GM19099 (cell line): ENCODE measurements around the gene CSTA.

Source experiments
- POLR2A ChIP-seq: IDR thresholded peaks from 3 replicates; pipeline ENCODE4 v1.6.1; 2011; ENCODE audit warnings: low read depth; ENCODE audit not compliant: insufficient read length; ENCODE audit errors: extremely low read depth

The CSTA gene

DNA sequence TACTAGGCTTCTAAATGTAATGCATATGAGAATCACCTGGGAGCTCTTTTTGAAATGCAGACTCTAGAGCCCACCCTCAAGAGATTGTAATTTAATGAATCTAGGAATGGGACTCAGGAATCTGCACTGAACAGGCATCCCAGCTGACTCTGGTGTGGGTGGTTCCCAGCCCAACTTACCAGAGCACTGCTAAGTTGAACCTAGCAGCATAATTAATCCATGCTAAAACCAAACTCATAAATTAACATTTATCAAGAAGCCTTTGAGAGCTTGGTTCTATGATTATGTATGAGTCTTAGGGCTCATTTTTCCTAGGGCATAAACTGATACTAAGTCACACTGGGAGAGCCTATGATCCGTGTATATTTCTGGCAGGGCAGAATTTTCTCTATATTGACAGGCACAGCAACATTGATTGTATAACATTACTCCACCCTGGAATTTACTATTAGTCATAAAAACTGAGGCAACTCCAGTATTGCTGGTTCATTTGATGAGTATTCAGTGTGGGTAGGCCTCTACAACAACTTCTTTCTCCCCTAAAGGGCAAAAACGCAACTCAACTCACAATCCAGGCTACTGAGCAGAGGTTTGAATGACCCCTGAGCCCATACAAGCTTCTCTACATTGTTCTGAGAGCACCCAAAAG lies 10.7 kb upstream of the CSTA start:
- no peak for TF ChIP-seq POLR2A

DNA sequence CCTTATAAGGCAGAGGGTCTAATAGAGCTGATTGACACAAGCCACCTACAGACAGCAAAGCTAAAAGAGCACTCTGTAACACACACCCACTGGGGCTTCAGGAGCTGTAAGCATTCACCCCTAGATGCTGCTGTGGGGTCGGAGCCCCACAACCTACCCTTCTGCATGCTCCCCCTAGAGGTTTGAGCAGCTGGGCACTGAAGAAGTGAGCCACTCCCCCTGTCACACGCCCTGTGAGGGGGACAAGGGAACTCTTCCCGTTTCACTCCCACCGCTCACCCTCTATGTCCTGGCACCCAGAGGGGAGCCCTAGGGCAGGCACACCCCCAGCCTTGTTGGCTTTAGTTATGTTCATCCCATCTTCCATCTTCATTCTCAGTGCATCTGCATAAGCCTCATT lies 9.4 kb upstream of the CSTA start:
- no peak for TF ChIP-seq POLR2A

DNA sequence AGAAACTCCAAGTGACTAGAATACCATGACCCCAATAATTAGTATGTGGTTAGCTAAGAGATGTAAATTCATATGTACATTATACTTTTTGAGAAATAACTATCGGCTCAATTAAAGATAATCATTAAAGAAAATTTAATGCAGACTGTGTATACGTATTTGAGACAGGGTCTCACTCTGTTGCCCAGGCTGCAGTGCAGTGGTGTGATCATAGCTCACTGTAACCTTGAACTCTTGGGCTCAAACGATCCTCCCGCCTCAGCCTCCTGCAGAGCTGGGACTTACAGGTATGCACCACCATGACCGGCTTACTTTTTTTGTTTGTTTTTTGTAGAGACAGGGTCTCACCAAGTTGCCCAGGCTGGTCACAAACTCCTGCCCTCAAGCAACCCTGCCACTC lies 8.7 kb upstream of the CSTA start:
- TF ChIP-seq POLR2A, result no peak

DNA sequence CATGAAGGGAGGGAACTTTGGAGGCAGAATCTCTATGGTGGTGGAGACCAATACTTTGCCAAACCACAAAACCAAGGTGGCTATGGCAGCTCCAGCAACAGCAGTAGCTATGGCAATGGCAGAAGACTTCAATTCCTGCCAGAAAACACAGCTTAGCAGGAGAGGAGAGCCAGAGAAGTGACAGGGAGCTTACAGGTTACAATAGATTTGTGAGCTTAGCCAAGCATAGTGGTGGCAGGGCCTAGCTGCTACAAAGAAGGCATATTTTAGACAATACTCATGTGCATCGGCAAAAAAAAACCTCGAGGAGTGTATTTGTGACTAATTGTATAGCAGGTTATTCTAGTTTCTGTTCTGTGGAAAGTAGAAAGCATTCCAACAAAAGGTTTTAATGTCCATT lies 6.4 kb upstream of the CSTA start:
- TF ChIP-seq POLR2A, result no peak

DNA sequence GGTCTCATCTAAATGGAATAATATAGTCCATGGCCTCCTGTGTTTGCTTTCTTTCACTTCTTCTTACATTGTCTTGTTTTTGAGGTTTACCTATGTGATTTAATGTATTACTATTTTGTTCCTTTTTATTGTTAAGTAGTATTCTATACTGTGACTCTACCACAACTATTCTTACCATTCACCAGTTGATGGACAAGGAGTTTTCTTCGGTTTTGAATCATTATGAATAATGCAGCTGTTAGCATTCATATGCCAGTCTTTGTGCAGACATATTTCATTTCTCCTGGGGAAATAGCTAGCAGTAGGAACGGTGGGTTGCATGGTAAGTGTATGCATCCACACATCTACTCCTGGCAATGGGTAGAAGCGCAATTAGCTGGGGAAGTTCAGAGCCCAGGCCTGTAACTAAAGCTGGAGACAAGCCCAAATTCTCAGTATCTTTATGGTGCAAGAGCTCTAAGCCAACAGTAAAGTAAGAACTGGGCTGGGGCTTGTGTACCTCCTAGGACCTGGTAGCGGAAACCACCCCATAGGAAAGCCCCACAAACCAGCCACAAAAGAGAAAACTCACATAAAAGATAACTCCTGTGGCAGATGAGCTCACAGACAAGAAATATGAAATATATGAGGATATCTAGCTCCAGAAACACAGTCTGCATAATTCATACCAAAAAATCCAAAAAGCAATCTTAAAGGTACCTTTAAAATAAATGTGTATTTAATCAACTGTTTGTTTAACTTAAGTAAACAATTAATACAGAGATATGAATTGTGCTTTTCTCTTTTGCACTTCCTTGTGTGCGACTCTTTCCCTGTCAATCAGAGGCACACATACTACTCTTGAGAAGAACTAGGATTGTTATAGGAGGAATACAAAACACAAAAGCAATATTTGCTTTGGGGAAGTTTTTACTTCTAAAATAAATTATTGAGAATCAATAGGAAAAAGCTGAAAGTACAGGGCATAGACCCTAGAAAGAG lies 2.7 kb upstream of the CSTA start:
- no peak for TF ChIP-seq POLR2A

DNA sequence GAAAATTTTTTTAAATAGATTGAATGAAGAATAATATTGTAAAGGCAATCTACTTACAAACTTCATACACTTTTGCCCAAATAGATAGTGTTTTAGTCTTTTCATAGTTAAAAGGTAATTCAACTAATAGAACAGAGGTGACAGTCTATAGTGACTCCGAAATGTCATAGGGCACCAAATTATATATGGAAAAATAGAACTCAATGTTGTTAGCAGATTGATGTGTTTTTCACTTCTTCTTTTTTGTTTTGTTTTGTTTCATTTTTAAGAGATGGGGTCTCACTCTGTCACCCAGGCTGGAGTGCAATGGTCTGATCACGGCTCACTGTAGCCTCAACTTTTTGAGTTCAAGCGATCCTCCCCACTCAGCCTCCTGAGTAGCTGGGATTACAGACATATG lies 721 bp downstream of the CSTA start:
- TF ChIP-seq POLR2A, result no peak

DNA sequence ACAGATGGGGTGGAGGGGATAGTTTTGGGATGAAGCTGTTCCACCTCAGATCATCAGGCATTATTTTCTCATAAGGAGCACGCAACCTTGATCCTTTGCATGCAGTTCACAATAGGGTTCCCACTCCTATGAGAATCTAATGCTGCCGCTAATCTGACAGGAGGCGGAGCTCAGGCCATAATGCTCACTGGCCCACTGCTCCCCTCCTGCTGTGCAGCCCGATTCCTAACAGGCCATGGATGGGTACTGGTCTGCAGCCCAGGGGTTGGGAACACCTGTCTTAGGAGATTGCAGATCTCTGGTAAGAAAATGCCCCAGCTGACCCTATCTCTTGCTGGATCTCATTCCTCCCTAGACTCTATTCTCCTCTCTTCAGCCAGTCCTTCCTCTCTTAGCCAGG lies 6.8 kb downstream of the CSTA start:
- TF ChIP-seq POLR2A, result no peak

DNA sequence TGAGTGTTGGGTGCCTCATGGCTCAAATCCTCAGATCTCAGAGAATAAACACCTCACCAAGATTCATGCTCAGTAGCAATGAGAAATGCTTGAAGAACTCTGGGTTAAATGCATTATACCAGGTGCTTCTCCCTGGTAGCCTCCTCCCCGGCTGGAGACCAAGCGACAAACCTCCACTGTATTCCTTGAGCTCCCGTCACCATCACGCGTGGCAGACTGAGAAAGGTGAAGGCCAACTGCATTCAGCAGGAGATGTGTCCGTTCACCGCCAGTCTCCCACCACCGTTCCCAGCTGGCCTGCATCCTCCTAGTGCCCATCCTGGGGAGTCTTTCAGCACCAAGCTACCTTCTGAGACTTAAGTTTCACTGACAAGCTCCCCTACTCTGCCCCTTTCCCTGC lies 7.5 kb downstream of the CSTA start:
- no peak for TF ChIP-seq POLR2A

DNA sequence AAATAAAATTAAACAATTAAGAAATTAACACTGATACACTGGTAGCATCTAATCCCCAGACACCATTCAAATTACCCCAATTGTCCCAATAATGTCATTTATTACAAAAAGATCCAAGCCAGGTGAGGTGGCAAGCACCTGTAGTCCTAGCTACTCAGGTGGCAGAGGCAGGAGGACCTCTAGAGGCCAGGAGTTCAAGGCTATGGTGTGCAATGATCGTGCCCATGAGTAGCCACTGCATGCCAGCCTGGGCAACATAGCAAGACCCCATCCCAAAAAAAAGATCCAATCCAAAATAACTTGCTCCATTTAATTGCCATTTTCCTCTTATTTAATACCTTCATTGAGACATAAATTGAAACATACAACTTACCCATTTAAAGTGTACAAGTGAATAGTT lies 17.8 kb downstream of the CSTA start:
- no peak for TF ChIP-seq POLR2A

DNA sequence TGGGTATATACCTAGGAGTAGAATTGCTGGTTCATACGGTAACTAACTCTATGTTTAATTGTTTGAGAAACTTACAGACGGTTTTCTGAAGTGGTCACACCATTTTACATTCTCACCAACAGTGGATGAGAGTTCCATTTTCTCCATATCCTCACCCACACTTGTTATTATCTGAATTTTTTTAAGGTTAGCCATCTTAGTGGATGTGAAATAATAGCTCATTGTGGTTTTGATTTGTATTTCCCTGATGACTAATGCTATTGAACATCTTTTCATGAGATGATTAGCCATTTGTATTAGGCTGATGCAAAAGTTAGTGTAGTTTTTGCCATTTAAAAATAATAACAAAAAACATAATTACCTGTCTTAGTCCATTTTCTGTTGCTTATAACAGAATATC lies 18.6 kb downstream of the CSTA start:
- TF ChIP-seq POLR2A, result no peak

DNA sequence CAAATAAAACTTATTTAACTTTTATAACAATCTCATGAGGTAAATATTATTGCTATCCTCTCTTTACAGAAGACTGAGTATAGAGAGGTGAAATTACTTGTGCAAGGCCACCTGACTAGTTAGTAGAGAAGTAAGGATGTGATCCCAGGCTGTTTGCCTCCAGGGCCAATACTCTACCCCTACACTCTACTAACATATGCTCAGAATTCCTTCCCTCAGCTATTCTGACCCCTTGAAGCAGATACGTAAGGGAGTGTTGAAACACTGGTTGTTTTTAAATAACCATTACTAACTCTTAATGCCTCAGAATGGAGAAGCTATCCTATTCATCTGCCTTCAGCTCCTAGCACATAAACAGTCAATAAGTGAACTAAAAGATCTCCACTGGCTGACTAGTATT lies 24.1 kb downstream of the CSTA start:
- no peak for TF ChIP-seq POLR2A

DNA sequence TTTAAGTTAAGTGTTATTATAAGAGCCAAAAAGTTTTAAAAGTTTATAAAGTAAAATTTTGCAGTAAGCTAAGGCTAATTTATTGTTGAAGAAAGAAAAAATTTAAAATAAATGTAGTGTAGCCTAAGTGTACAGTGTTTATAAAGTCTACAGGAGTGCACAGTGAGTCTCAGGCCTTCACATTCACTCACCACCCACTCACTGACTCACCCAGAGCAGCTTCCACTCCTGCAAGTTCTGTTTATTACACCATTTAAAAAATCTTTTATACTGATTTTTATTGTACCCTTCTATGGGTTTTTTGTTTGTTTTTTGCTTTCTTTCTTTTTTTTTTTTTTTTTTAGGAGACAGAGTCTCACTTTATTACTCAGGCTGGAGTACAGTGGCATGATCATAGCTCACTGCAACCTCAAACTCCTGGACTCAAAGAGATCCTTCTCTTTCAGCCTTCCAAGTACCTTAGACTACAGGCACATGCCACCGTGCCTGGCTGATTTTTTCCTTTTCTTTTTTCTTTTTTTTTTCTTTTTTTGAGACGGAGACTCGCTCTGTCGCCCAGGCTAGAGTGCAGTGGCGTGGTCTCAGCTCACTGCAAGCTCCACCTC lies 25.9 kb downstream of the CSTA start:
- no peak for TF ChIP-seq POLR2A

DNA sequence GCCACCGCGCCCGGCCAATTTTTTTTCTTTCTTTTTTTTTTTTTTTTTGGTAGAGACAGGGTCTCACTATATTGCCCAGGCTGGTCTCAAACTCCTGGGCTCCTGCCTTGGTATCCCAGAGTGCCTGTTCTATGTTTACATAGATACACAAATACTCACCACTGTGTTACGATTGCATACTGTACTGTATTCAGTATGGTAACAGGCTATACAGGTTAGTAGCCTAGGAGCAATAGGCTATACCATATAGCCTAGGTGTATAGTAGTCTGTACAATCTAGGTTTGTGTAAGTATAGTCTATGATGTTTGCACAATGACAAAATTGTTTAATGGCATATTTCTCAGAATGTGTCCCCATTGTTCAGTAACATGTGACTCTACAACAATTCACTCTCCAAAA lies 26.6 kb downstream of the CSTA start:
- no peak for TF ChIP-seq POLR2A

DNA sequence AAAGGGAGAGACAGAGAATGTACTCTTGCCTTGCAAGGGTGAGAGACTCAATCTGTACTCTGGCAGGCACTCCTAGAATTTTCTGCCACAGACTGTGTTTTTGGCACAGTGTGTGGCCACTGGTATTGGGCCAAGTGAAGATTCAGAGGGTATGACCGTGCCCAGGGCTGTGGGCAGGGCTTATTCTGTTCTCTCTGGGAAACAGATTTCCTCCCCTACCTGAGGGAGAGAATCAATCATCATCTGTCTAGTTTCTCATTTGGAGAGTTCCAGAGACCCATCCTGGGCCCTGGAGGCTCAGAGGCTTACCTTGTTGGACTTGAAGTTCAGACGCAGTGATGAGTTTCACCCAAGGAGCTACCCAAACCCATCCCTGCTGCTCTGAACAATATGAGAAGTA lies 28.2 kb downstream of the CSTA start:
- no peak for TF ChIP-seq POLR2A

DNA sequence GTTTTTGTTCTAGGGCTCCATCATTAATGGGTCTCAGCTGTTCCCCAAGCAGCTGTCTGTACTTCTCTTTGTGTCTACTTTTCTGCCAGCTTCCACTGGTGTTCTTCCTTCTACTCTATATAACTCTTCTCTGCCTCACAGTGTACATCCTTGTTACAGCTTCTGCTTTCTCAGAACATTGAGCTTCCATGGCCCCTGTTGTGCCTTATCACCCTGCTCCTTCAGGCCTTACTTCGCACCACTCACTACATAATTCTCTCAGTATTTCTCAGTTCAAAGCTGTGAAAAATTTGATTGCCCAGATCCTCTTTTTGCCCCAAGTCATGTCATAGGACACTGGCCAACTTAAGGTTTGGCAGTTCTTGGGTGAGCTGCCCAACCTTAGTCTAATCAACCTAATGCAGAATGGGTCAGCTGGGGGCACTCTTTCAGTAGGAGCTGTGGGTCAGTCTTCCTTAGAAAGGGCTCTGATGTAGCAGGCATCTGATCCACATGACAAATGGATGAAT lies 28.9 kb downstream of the CSTA start:
- TF ChIP-seq POLR2A, result no peak

DNA sequence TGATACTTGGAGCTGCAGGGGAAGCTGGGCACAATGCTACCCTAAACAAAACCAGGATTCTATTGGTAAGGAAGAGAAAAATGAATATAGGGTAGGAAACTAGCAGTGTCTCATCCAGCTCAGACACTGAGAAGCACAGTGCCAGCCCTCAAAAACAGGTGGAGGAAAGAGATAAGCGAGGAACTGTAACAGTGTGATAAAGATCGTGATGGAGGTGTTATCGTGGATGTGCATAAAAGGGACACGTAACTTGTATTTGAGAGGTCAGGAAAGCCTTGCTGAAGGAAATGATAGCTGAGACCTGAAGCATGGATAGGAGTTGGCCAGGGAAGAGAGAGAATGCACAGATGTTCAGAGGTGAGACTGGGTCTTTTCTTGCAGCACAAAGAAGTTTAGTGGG lies 30.6 kb downstream of the CSTA start:
- TF ChIP-seq POLR2A, result no peak
